Measurements from ENCODE around the gene NOD2. TPM values are rescaled to one million over a fixed set of nuclear protein-coding genes. Genes with fewer than 3 reads are reported as not detected.
A peak's percentile ranks its signal among the peaks of the same experiment; 100 is the strongest.

Gene NOD2
- polyA plus RNA-seq, 1 donor = 2.3 TPM

DNA sequence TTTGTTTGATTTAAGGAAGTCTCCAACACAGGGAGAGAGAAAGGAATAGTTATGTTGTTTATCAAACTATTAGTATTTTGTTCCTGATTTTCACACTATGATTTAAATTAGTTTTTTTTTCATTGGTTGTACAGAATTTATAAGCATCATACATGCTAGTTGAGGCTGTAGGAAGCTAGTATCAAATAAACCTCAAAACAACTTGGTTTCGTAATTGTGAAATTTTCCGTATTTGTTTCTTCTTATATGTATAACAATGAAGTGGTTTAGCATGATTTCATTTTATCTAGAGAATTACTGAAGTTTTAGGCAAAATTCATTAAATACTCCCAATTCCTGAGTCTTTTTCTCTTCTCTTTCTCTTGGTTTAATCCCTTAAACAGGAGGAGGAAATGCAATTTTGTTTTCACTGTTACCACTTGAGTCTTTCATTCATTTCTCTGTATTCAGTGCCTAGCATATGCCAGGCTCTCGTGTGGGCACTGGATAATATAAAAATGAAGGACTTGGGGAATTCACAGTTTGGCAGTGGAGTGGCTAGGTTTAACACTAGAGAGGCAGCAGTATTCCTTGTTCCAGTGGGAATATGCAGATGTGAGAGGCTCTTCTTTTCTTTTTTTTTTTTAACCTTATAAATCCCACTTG lies 50.3 kb downstream of the NOD2 start:
- no peak for DNase-seq

DNA sequence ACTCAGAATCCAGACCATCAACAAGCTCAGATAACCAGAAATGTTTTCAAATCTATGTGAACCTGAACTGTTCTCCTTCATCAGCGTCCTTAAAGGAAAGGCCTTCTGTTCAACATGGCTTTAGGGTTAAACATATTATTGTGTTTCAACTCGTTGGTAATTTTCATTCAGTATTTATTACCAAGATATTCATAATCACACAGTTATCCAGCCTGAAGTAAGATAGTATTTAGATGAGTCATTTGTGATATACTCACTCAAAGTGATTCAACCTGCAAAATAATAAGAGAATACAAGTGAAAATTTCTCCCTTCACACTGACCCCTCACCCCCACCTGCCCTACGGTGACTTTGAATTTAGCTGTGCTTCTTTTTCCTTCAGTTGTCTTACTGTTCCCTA lies 51.5 kb downstream of the NOD2 start:
- DNase-seq = no peak

DNA sequence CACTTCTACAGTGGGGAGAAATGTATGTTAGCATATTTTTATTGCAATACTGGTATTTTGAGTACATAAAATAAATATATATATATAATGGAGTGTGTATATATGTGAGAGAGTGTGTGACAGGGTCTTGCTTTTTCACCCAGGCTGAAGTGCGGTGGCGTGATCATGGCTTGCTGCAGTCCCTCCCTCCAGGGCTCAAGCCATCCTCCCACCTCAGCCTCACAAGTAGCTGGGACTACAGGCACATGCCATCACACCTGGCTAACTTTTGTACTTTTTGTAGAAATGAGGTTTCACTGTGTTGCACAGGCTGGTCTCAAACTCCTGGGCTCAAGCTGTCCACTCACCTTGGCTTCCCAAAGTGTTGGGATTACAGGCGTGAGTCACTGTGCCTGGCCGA lies 52.5 kb downstream of the NOD2 start:
- no peak for DNase-seq

DNA sequence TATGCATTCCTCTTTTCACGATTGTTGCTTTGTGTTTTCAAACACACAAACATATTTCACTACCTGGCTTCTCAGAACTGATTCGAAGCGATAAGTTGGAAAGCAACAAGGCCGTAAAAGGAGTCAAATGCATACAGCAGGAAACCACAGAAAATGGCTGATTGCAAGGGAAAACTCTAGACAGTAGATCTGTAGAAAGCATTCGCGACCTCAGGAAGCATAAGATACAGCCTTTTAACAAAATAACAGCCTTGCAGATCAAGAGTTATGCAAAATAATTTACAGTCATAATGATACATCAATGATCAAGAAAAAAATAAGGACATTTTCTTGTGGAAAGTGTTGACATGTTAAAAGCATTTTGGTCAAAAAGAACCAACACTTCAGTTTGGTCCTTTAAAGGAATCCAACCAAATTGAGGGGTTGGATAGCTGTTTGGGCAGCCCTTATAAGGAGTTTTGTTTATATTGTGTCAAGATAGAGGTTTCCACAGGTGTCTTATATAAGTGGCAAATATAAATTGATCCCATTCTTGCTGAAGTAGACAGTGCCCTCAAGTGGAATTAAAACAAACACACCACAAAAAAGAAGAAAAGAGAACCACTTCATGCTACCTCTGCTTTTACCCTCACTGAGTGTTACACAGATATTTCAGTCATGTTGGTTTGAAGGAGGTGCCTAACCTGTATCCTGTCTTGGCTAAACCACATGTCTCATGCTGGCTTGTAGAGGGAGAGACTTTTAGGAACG lies 54.0 kb downstream of the NOD2 start:
- DNase-seq = peak; percentile 20

DNA sequence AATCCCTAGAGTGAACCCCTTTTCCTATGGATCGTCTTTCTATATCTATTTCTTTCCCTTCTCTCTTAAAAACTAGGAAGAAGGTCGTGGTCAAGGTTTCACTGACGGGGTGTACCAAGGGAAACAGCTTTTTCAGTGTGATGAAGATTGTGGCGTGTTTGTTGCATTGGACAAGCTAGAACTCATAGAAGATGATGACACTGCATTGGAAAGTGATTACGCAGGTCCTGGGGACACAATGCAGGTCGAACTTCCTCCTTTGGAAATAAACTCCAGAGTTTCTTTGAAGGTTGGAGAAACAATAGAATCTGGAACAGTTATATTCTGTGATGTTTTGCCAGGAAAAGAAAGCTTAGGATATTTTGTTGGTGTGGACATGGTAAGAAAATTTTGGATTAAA lies 58.1 kb downstream of the NOD2 start:
- DNase-seq = no peak

DNA sequence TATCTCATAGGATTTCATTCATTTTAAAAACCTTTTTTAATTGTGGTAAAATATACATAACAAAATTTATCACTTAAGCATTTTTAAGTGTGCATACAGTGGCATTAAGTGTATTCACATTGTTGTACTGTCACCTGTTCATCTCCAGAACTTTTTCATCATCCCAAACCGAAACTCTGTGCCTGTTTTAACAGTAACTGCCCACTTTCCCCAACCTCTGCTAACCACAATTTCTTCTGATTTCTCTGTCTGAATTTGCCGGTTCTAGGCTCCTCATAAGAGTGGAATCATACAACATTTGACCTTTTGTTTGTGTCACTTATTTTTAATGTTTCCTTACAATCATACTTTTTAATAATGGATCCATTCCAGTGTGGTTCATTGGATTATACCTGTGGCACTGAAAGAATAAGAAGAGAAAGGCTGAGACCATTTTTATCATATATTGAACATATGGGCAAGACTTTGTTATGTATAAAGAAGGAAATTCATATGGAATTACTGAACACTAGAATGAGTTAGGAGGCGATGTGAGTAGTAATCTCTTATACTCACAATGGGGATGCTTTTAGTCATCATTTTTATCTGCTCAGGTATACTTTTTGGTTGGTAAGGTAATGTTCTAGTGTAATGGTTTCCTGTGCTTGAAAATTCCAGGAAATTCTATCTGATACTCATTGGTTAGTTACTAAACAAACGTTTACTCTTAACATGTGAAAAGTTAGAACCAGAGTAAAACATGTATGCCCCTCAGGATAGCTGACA lies 59.2 kb downstream of the NOD2 start:
- DNase-seq = no peak

DNA sequence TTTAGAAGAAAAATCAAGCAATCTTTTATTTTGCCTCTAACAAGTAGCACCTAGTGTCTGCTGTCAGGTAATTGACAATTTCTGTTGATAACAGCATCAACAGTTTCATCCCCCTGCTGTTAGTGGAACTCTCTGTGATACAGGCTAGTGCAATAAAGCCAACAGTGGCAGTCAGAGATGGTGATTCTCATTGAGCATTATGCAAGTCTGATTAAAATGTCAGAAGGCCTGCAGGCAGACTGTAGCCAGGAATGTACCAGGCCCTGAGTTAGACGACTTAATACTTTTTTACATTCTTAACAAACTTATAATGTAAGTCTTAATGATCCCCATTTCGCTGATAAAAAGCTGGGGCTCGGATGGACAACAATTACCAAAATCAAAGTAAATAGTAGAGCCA lies 63.1 kb downstream of the NOD2 start:
- DNase-seq = no peak

DNA sequence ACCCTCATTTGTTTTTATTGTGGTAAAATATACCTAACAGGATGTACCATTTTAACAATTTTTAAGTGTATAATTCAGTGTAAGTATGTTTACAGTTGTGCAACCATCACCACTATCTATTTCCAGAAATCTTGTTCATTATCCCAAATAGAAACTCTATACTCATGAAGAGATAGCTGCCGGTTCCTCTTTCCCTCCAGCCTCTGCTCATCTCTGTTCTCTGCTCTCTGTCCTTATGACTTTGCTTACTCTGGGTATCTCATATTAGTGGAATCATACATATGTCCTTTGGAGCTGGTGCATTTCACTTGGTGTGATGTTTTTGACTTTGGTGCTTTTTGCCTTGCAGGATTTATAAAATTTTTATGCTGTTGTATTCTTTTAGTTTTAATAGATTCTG lies 67.9 kb downstream of the NOD2 start:
- no peak for DNase-seq

DNA sequence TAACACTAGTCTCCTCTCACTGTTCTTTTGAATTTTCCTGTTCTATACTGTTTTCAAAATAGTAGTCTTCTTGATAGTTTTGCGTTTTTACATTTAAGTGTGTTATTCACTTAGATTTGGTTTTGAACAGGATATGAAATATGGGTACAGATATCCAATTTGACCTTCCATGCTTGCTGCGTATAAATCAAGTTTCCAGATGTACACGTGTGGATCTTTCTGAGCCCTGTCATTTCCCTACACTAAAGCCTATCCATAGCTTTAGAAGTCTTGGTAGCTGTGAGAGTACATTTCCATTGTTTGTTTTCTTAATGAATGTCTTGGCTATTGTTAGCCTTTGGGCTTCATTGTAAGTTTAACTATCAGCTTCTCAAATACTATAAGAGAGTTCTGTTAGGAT lies 68.8 kb downstream of the NOD2 start:
- no peak for DNase-seq

DNA sequence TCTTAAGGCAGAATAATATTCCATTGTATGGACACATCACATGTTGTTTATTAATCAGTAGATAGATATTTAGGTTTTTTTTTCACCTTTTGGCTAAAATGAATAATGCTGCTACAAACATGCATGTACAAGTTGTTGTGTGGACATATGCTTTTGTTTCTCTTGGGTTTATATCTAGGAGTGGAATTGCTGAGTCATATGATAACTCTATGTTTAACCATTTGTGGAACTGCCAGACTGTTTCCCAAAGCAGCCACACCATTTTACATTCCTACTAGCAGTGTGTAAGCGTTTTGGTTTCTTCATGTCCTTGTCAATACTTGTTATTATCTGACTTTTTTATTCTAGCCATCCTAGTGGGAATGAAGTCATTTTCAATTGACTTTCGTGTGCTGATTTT lies 69.8 kb downstream of the NOD2 start:
- no peak for DNase-seq

DNA sequence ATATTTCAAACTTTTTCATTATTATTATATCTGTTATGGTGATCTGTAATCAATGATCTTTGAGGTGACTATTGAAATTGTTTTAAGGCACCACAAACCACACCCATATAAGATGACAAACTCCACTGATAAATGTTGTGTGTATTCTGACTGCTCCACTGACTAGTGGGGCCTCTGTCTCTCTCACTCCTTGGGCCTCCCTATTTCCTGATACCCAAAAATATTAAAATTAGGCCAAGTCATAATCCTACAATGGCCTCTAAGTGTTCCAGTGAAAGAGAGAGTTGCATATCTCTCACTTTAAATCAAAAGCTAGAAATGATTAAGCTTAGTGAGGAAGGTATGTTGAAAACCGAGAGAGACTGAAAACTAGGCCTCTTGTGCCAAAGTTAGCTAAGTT lies 71.9 kb downstream of the NOD2 start:
- DNase-seq = no peak

DNA sequence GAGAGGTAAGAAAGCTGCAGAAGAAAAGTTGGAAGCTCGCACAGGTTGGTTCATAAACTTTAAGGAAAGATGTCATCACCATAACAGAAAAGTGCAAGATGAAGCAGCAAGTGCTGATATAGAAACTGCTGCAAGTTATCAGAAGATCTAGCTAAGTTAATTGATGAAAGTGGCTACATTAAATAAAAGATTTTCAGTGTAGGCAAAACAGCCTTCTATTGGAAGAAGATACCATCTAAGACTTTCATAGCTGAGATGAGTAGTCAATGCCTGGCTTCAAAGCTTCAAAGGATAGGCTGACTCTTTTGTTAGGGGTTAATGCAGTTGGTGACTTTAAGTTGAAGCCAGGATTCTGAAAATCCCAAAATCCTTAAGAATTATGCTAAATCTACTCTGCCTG lies 72.5 kb downstream of the NOD2 start:
- DNase-seq = no peak

DNA sequence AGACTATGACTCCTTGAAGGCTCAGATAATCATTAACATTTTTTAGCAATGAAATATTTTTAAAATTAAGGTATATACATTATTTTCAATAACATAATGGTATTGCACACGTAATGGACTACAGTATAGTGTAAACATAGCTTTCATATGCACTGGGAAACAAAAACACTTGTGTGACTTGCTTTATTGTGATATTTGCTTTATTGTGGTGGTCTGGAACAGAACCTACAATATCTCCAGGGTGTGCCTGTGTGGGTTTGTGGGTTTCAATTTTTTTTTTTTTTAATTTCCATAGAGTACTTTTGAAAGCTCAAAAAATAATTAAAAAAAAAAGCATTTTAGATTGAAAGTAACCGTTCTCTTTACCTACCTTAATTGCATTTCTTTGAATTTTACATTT lies 73.8 kb downstream of the NOD2 start:
- DNase-seq = no peak

DNA sequence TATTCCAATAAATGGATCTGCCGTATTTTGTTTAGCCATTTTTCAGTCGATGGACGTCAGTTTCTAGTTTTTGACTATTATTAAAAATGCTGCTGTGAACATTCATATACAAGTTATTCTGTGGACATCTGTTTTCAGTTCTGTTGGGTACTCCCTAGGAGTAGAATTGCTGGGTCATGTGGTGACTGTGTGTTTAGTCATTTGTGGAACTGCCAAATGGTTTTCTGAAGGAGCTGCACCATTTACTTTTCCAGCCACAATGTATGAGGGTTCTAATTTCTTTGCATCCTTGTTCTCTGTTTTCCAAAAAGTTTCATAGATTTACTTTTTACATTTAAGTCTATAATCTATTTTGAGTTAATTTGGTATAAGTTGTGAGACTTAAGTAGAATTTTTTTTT lies 78.0 kb downstream of the NOD2 start:
- DNase-seq = no peak

DNA sequence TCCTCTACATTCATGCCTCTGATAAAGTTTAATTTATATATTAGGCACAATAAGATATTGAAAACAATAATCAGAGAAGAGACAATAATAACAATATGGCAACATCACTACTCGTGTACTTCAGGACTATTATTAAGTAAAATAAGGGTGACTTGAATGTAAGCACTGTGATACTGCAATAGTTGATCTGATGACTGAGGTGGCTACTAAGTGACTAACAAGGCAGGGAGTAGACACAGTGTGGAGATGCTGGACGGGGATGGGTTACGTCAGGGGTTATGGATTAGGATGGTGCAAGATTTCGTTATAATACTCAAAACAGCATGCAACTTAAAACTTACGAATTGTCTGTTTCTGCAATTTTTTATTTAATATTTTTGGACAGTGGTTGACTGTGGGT lies 81.0 kb downstream of the NOD2 start:
- no peak for DNase-seq

DNA sequence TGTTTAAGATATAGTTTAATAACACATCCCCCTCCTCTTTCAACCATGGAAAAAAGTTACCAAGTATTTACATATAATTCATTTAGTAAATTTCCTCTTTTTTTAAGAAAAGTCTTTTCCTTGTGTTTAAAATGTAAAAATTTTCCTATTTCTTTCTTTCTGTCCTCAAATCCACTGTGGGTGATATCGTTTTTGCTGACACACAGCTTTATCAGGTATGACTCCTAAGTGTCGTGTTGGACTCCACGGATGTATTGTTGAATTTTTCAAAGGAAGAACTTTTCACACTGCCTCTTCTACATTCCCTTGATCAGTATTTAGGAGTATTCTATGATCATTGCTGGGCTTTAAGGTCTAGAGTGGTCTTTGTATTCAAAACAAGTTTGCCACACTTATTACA lies 81.6 kb downstream of the NOD2 start:
- no peak for DNase-seq

DNA sequence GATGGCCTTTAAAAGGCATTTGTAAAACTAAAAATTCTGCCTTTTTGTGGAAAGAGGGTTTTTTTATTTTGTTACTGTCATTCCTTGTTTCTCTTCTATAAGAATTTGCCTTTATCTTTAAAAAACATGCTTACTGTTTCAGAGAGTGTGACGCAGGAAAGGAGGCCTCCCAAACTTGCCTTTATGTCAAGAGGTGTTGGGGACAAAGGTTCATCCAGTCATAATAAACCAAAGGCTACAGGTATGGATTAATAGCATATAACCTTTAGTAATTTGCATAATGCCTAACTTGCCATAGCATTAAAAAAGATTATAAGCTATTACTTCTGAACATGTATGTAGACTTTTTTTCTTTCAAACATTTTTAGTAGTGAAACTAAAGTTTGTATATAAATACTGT lies 82.6 kb downstream of the NOD2 start:
- DNase-seq = no peak

DNA sequence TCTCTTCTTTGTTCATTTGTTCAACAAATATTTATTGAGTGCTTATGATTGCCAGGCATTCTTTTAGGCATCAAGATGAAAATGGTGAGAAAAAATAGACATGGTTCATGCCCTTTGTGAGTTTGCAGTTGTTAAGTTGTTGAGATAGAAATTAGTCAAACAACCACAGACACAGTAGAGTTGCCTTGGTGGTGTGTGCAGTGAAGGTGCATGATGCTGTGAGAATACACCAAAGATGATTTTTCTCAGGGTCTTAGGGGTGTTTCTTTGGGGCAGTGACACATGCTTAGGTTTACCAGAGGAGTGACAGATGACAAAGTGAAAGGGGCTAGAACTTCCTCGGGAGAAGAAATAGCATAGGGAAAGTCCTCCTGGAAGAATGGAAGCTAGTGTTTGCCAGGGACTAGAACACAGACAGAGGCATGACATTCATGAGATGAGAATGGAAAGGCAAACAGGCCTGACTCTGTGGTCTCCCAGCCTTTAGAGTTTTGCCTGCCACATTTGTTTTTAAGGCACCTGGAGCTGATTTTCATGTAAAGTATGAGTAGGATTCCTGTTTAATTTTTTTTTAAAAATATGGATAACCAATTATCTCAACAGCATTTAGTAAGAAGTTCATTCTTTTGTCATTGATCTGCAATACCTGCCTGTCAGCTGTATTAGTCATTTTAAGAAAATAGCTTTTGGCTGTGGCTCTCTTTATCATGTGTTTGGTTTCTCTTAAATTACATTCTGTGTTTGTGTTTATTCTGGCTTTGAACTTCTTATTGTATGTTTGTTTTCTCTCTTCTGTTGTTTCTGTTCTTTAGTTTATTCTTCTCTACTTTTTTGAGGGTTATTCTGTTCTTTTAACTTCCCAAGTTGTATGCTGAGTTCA lies 85.1 kb downstream of the NOD2 start:
- DNase-seq = no peak

DNA sequence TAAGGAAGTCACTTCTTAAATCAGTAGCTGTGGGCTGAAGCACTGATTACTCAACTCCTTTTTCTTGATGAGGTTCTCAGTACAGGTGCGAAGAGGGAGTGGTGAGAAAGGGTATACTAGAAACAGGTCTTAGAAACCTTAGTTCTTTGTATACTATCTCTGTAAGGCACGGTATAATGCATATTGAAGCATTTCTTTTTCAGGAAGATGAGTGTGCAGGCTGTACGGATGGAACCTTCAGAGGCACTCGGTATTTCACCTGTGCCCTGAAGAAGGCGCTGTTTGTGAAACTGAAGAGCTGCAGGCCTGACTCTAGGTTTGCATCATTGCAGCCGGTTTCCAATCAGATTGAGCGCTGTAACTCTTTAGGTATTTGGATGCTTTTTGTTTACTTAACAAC lies 87.6 kb downstream of the NOD2 start:
- DNase-seq = no peak

DNA sequence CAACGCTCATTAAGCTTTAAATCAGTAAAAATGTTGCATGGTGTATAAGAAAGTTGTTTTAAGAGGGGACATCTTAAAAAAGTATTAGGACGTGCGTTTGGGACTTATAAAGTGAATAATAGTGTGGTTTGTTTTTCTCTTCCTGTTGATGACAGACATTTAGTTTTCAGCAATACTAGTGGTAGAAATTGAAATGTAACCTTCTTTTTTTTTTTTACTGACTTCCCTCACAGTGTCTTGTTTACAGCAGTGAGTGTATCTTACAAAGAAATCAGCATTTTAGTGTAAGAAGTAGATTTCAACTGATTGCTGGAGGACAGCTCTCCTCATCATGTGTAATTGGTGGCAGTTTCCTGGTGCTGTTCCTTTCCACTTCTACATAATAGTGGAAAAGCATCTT lies 88.1 kb downstream of the NOD2 start:
- DNase-seq = no peak
